Measurements from ENCODE around the gene FOXD4L6. TPM values are rescaled to one million over a fixed set of nuclear protein-coding genes. Genes with fewer than 3 reads are reported as not detected.
"Not testable (repeated sequence)": the region's sequence is repeated elsewhere in the genome, so short reads cannot be mapped to it uniquely, and the experiment has no call there.

The FOXD4L6 gene
- total and polyA plus RNA-seq, 3 experiments from 2014 or later = not detected

- H3K4me3 ChIP-seq (ENCODE audit: low read length); CTCF ChIA-PET; POLR2A ChIA-PET; H3K36me3 Mint-ChIP-seq; H3K27me3 ChIP-seq (ENCODE audit: insufficient read depth, low read length, poor library complexity, severe bottlenecking); H3K27ac Mint-ChIP-seq; DNase-seq; H3K4me3 Mint-ChIP-seq; H3K36me3 ChIP-seq (ENCODE audit: insufficient read depth, low read length); H3K27ac ChIP-seq (ENCODE audit: low read depth, low read length); H3K9me3 ChIP-seq (ENCODE audit: low read length); H3K9me3 Mint-ChIP-seq; H3K4me1 ChIP-seq (ENCODE audit: insufficient read depth, low read length): not testable (repeated sequence)
- Mint-ChIP-seq H3K27me3 (peaks cover 23 to 41% of the 10 kb centered on the region in 2 donors), H3K4me1 (peaks cover 10 to 16% (median 15%) of the 10 kb centered on the region in 3 donors)
Measured at GRCh38 chr9:41077586-41077985, 50.9 kb downstream of the FOXD4L6 start.

Other genes with a start within 250 kb of the FOXD4L6 start
- 10 to 100 TPM in 1 of 2 experiments, 1 to 10 TPM in 1; 7.9 to 11.5 TPM for gene ZNG1F, start 60.6 kb upstream of the FOXD4L6 start, total RNA-seq
- gene ZNG1F, start 60.6 kb upstream of the FOXD4L6 start, polyA plus RNA-seq = 1.9 TPM

All from CD8-positive, alpha-beta memory T cell (primary cell).